ENCODE results near the gene PEPD. TPM values are rescaled to one million over a fixed set of nuclear protein-coding genes. Genes with fewer than 3 reads are reported as not detected.

Gene PEPD
- polyA plus RNA-seq, 1 donor from 2014 or later: 43.9 TPM

GRCh38 chr19:33370783-33371182 is 150.8 kb downstream of the PEPD start:
- H3K4me2 ChIP-seq (ENCODE audit: low read length): no peak overlapping the region
- no peak overlapping the region for H2AFZ ChIP-seq (ENCODE audit: low read depth, low read length)
- H3K9ac ChIP-seq (ENCODE audit: low read length): no peak overlapping the region
- no peaks in the 10 kb centered on the region for H3K9me3 ChIP-seq (ENCODE audit: low read length)
- TF ChIP-seq CTCF (IDR thresholded peaks at IDR 0.05; ENCODE audit: poor library complexity, severe bottlenecking): no peak
- TF ChIP-seq MXI1 (conservative IDR thresholded peaks at IDR 0.05; ENCODE audit: poor library complexity, severe bottlenecking): no peak
- TF ChIP-seq RAD21 (conservative IDR thresholded peaks at IDR 0.05): no peak
- no peaks in the 10 kb centered on the region for H3K9me2 ChIP-seq (ENCODE audit: insufficient read depth, low read length)
- H3K36me3 ChIP-seq (ENCODE audit: insufficient read depth, low read length): no peaks in the 10 kb centered on the region
- H3K27ac ChIP-seq (ENCODE audit: low read length): no peak overlapping the region
- no peak overlapping the region for H3K4me3 ChIP-seq (ENCODE audit: low read length)
- peaks cover 7% of the 10 kb centered on the region for H4K20me1 ChIP-seq (ENCODE audit: insufficient read depth)
- peaks cover 17% of the 10 kb centered on the region for H3K79me2 ChIP-seq (replicated peaks; ENCODE audit: insufficient read depth, low read length)
- no peaks in the 10 kb centered on the region for H3F3A ChIP-seq (ENCODE audit: insufficient read depth, low read length, poor library complexity, severe bottlenecking)
- H3K27me3 ChIP-seq (ENCODE audit: insufficient read depth, low read depth, low read length): no peaks in the 10 kb centered on the region

- TF ChIP-seq CTCF (IDR thresholded peaks at IDR 0.05; ENCODE audit: poor library complexity, severe bottlenecking) (no peak), SMC3 (conservative IDR thresholded peaks at IDR 0.05; ENCODE audit: poor library complexity) (no peak), RAD21 (conservative IDR thresholded peaks at IDR 0.05) (no peak), POLR2AphosphoS5 (IDR thresholded peaks at IDR 0.05) (no peak)
- no peak overlapping the region for H2AFZ ChIP-seq (ENCODE audit: low read depth, low read length)
- no peaks in the 10 kb centered on the region for H4K20me1 ChIP-seq (ENCODE audit: insufficient read depth)
- no peak overlapping the region for H3K4me2 ChIP-seq (ENCODE audit: low read length)
- no peaks in the 10 kb centered on the region for H3K9me3 ChIP-seq (ENCODE audit: low read length)
- H3K36me3 ChIP-seq (ENCODE audit: insufficient read depth, low read length): no peaks in the 10 kb centered on the region
- H3F3A ChIP-seq (ENCODE audit: insufficient read depth, low read length, poor library complexity, severe bottlenecking): no peaks in the 10 kb centered on the region
- H3K27me3 ChIP-seq (ENCODE audit: insufficient read depth, low read depth, low read length): no peaks in the 10 kb centered on the region
- H3K4me3 ChIP-seq (ENCODE audit: low read length): no peak overlapping the region
- no peaks in the 10 kb centered on the region for H3K9me2 ChIP-seq (ENCODE audit: insufficient read depth, low read length)
- no peak overlapping the region for H3K9ac ChIP-seq (ENCODE audit: low read length)
- H3K27ac ChIP-seq (ENCODE audit: low read length): no peak overlapping the region
- H3K79me2 ChIP-seq (replicated peaks; ENCODE audit: insufficient read depth, low read length): no peaks in the 10 kb centered on the region
These were observed 153.3 kb downstream of the PEPD start for GRCh38 chr19:33368074-33368864.

- no peaks in the 10 kb centered on the region for H3K27me3 ChIP-seq (ENCODE audit: insufficient read depth, low read depth, low read length)
- TF ChIP-seq EZH2 (IDR thresholded peaks at IDR 0.05; ENCODE audit: borderline replicate concordance, insufficient read depth, low read length, poor library complexity, severe bottlenecking) (no peak), REST (IDR thresholded peaks at IDR 0.05; ENCODE audit: borderline replicate concordance) (no peak), RAD21 (conservative IDR thresholded peaks at IDR 0.05) (no peak), SMC3 (conservative IDR thresholded peaks at IDR 0.05; ENCODE audit: poor library complexity) (no peak), CTCF (IDR thresholded peaks at IDR 0.05; ENCODE audit: poor library complexity, severe bottlenecking) (no peak), MXI1 (conservative IDR thresholded peaks at IDR 0.05; ENCODE audit: poor library complexity, severe bottlenecking) (no peak), EP300 (conservative IDR thresholded peaks at IDR 0.05; ENCODE audit: poor library complexity, severe bottlenecking) (no peak), POLR2AphosphoS5 (IDR thresholded peaks at IDR 0.05) (no peak), TAF1 (IDR thresholded peaks at IDR 0.05; ENCODE audit: low read depth) (no peak)
- no peaks in the 10 kb centered on the region for H4K20me1 ChIP-seq (ENCODE audit: insufficient read depth)
- H3K9ac ChIP-seq (ENCODE audit: low read length): no peak overlapping the region
- no peaks in the 10 kb centered on the region for H3F3A ChIP-seq (ENCODE audit: insufficient read depth, low read length, poor library complexity, severe bottlenecking)
- H3K4me3 ChIP-seq (ENCODE audit: low read length): no peak overlapping the region
- H2AFZ ChIP-seq (ENCODE audit: low read depth, low read length): no peak overlapping the region
- H3K27ac ChIP-seq (ENCODE audit: low read length): no peak overlapping the region
- no peak overlapping the region for H3K4me2 ChIP-seq (ENCODE audit: low read length)
- no peaks in the 10 kb centered on the region for H3K36me3 ChIP-seq (ENCODE audit: insufficient read depth, low read length)
- no peaks in the 10 kb centered on the region for H3K79me2 ChIP-seq (replicated peaks; ENCODE audit: insufficient read depth, low read length)
- no peaks in the 10 kb centered on the region for H3K9me2 ChIP-seq (ENCODE audit: insufficient read depth, low read length)
- H3K9me3 ChIP-seq (ENCODE audit: low read length): no peaks in the 10 kb centered on the region
These were observed 154.7 kb downstream of the PEPD start for GRCh38 chr19:33366897-33367296.
